Ovary (tissue), 3 donors: ENCODE data around the gene PLEKHA7.

Experiments used
- CTCF ChIP-seq, 3 donors: fragments of 450-650 bp in 2 of 3; fragments of 200-600 bp in 1 of 3; IDR thresholded peaks; one replicate each; pipeline versions ENCODE4 v1.5.1 to v1.8.0; 2016 to 2022; ENCODE audit warnings: antibody characterized with exemption in 3 of 3, mild to moderate bottlenecking in 1 of 3
- POLR2A ChIP-seq: fragments of 450-650 bp; IDR thresholded peaks from one replicate; pipeline ENCODE4 v1.6.1; 2017; ENCODE audit warnings: antibody characterized with exemption, mild to moderate bottlenecking, moderate library complexity
- donor health status: DM: no; HTN: no; CAD: no.

- TF ChIP-seq CTCF (IDR thresholded peaks at IDR 0.05) (no peak), POLR2A (no peak)
These were observed 96.3 kb downstream of the PLEKHA7 start for GRCh38 chr11:16917941-16918340.
